HCT116 (cell line): Measurements from ENCODE around the gene PDCD2L. TPM values are rescaled to one million over a fixed set of nuclear protein-coding genes. Genes with fewer than 3 reads are reported as not detected.

Experiments
- ATAC-seq: fragments of 200-7000 bp; cut with Tn5 transposase; 2 replicates; pipeline ENCODE4 v1.9.1; 2020; ENCODE audit warnings: mild to moderate bottlenecking, moderate library complexity
- BruUV-seq: library from RNA; stranded (reverse); fragments of 400-500 nt; replicated peaks from 2 replicates; lab custom pipeline; 2021; lab: Mats Ljungman, UMichigan
- CTCF ChIA-PET: fragments of 300-600 bp; sonication (Branson Sonifier 250); formaldehyde crosslinking; loops from one replicate; lab custom pipeline; 2021; ENCODE audit warnings: antibody characterized with exemption; lab: Charles Lee
- POLR2A ChIA-PET: fragments of 300-600, 350-600 bp; sonication (Branson Sonifier 250); formaldehyde crosslinking; loops from one replicate; lab custom pipeline; 2021; ENCODE audit warnings: antibody characterized with exemption; lab: Charles Lee
- RAD21 ChIA-PET, 2 experiments: fragments of 300-600 bp; sonication (Branson Sonifier 250); formaldehyde crosslinking; loops; one replicate each; lab custom pipeline; 2023; ENCODE audit warnings: low total read pairs in 2 of 2; ENCODE audit not compliant: uncharacterized antibody in 2 of 2, unreplicated experiment in 2 of 2, low non-redundant PET in 1 of 2; lab: Charles Lee
- DNase-seq: peaks from one replicate; pipeline ENCODE4 v3.0.0-alpha.2; 2010; ENCODE audit warnings: low read depth, low spot score
- H2AFZ ChIP-seq: fragments of 200-600 bp; shearing (Covaris generic), sonication (generic); 2 replicates; pipeline ENCODE4 v1.6.1; 2017; ENCODE audit warnings: low read depth, mixed run types, mixed read lengths, antibody characterized with exemption, low read length; ENCODE audit not compliant: poor library complexity, severe bottlenecking
- H3K27ac ChIP-seq: 2 replicates; pipeline ENCODE4 v1.5.1; 2012; ENCODE audit warnings: low read depth, low read length
- H3K27me3 ChIP-seq: fragments of 200-600 bp; sonication (generic); 2 replicates; pipeline ENCODE4 v1.6.1; 2016; ENCODE audit warnings: mixed run types, low read length, mixed read lengths; ENCODE audit not compliant: insufficient read depth
- H3K36me3 ChIP-seq, 2 experiments: fragments of 200-500 bp in 1 of 2; fragments of 200-600 bp in 1 of 2; sonication (Bioruptor generic) in 1 of 2; sonication (generic) in 1 of 2; 2 replicates each; pipeline versions ENCODE4 v1.5.1 to v1.6.1; 2014 to 2016; ENCODE audit warnings: low read length in 2 of 2, inconsistent platforms in 1 of 2, mixed read lengths in 1 of 2, mixed run types in 1 of 2; ENCODE audit not compliant: insufficient read depth in 2 of 2, control insufficient read depth in 1 of 2
- H3K4me1 ChIP-seq, 2 experiments: fragments of 200-600 bp in 1 of 2; sonication (generic) in 1 of 2; 2 replicates each; pipeline versions ENCODE4 v1.5.1 to v1.6.1; 2012 to 2017; ENCODE audit warnings: low read length in 2 of 2, inconsistent platforms in 1 of 2, mild to moderate bottlenecking in 1 of 2, mixed read lengths in 1 of 2, mixed run types in 1 of 2, moderate library complexity in 1 of 2; ENCODE audit not compliant: insufficient read depth in 2 of 2, control insufficient read depth in 1 of 2
- H3K4me2 ChIP-seq: fragments of 200-600 bp; sonication (generic); 2 replicates; pipeline ENCODE4 v1.6.1; 2017; ENCODE audit warnings: mixed run types, low read length, mixed read lengths
- H3K4me3 ChIP-seq, 2 experiments: fragments of 200-600 bp in 1 of 2; sonication (generic) in 1 of 2; replicated peaks in 1 of 2; 2 replicates each; pipeline ENCODE4 v1.5.1; 2011 to 2016; ENCODE audit warnings: low read length in 2 of 2, control low read depth in 1 of 2, low read depth in 1 of 2, mild to moderate bottlenecking in 1 of 2, mixed read lengths in 1 of 2, mixed run types in 1 of 2
- H3K79me2 ChIP-seq: fragments of 200-600 bp; sonication (generic); 2 replicates; pipeline ENCODE4 v1.6.1; 2017; ENCODE audit warnings: mild to moderate bottlenecking, mixed run types, low read length, moderate library complexity, mixed read lengths; ENCODE audit not compliant: insufficient read depth
- H3K9ac ChIP-seq: fragments of 200-600 bp; sonication (generic); 2 replicates; pipeline ENCODE4 v1.6.1; 2016; ENCODE audit warnings: low read length, mixed read lengths
- H3K9me2 ChIP-seq: fragments of 200-600 bp; sonication (generic), shearing (Covaris generic); 2 replicates; pipeline ENCODE4 v1.6.1; 2017; ENCODE audit warnings: mixed run types, mild to moderate bottlenecking, moderate library complexity; ENCODE audit not compliant: insufficient read depth
- H3K9me3 ChIP-seq, 2 experiments: fragments of 200-500 bp in 1 of 2; fragments of 200-600 bp in 1 of 2; sonication (Bioruptor generic) in 1 of 2; sonication (generic) in 1 of 2; 2 replicates each; pipeline ENCODE4 v1.6.1; 2014 to 2017; ENCODE audit warnings: low read length in 2 of 2, mixed read lengths in 2 of 2, inconsistent platforms in 1 of 2, low read depth in 1 of 2, mild to moderate bottlenecking in 1 of 2, mixed run types in 1 of 2, moderate library complexity in 1 of 2; ENCODE audit not compliant: control insufficient read depth in 1 of 2, insufficient read depth in 1 of 2
- H4K20me1 ChIP-seq: fragments of 200-600 bp; sonication (generic), shearing (Covaris generic); 2 replicates; pipeline ENCODE4 v1.6.1; 2017; ENCODE audit warnings: mixed run types, mild to moderate bottlenecking, moderate library complexity; ENCODE audit not compliant: insufficient read depth
- CBX3 ChIP-seq: IDR thresholded peaks from 2 replicates; pipeline ENCODE4 v1.6.1; 2012; ENCODE audit warnings: low read depth
- CEBPB ChIP-seq: IDR thresholded peaks from 2 replicates; pipeline ENCODE4 v1.6.1; 2012; ENCODE audit warnings: low read depth
- EZH2 ChIP-seq: fragments of 200-600 bp; sonication (generic); IDR thresholded peaks from 2 replicates; pipeline ENCODE4 v1.6.1; 2017; ENCODE audit warnings: antibody characterized with exemption, mixed run types
- EZH2phosphoT487 ChIP-seq: fragments of 200-600 bp; IDR thresholded peaks from 2 replicates; pipeline ENCODE4 v1.6.1; 2018; ENCODE audit warnings: antibody characterized with exemption, borderline replicate concordance
- JUND ChIP-seq: IDR thresholded peaks from 2 replicates; pipeline ENCODE4 v1.6.1; 2012
- POLR2AphosphoS5 ChIP-seq: IDR thresholded peaks from 2 replicates; pipeline ENCODE4 v1.6.1; 2011; ENCODE audit warnings: mild to moderate bottlenecking, low read depth, low read length, moderate library complexity
- SP1 ChIP-seq: IDR thresholded peaks from 2 replicates; pipeline ENCODE4 v1.6.1; 2012; ENCODE audit warnings: low read depth
- SRF ChIP-seq: IDR thresholded peaks from 2 replicates; pipeline ENCODE4 v1.6.1; 2012; ENCODE audit warnings: low read depth
- YY1 ChIP-seq: IDR thresholded peaks from 2 replicates; pipeline ENCODE4 v1.6.1; 2011; ENCODE audit warnings: low read length, low read depth, moderate library complexity, mild to moderate bottlenecking; ENCODE audit not compliant: insufficient replicate concordance; ENCODE audit errors: extremely low read depth
- intact Hi-C: fragments of 100-400 bp; cut with micrococcal nuclease; formaldehyde crosslinking; loops from 2 replicates; pipeline ENCODE4 v1.10.0; 2022
- total RNA-seq: library from RNA; stranded (reverse); gene quantifications from one replicate; pipeline ENCODE4 v1.2.1, GENCODE V29; 2021; ENCODE audit not compliant: unreplicated experiment
- TF ChIP-seq, protein P1 (sequence below): IDR thresholded peaks from 2 replicates; pipeline ENCODE4 v1.6.1; 2012; ENCODE audit warnings: low read depth
- TF ChIP-seq, protein P2 (sequence below): IDR thresholded peaks from 2 replicates; pipeline ENCODE4 v1.6.1; 2011; ENCODE audit warnings: mild to moderate bottlenecking, low read length, moderate library complexity; ENCODE audit not compliant: insufficient replicate concordance; ENCODE audit errors: extremely low read depth
- TF ChIP-seq, protein P3 (sequence below): IDR thresholded peaks from 2 replicates; pipeline ENCODE4 v1.6.1; 2012

PDCD2L gene
- total RNA-seq, 1 experiment from 2014 or later: 30.0 TPM

DNA sequence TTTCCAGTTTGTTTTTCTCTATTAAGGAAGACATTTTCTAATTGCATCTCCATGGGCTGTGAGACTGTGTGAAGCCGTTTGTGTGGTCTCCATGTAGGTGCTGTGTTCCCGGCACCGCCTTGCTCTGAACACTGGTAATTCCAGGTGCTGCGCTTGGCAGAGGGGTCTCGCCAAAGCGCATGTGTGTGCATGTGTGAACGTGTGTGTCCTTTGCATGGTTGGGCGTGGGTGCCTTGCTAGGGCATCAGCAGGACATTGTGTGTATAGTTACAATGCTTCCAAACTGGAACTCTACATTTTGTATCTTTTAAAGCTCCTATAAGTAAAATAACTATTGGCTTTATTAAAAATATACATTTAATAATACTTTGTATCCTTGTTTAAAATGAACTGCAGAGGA is 49.0 kb upstream of the PDCD2L start:
- ChIA-PET RAD21 (no interaction called here), POLR2A (no interaction called here), CTCF (no interaction called here)
- DNase-seq: no peak
- Histone ChIP-seq H3K9ac (no peak overlapping the region), H3K36me3 (peaks cover 3 to 7% of the 10 kb centered on the region in 2 experiments; a peak in 2 of 4 replicates), H3K9me3 (no peaks in the 10 kb centered on the region), H3K27ac (no peak overlapping the region), H2AFZ (no peak overlapping the region), H3K4me3 (no peak overlapping the region), H3K4me1 (peaks cover 13 to 25% of the 10 kb centered on the region in 2 experiments), H4K20me1 (no peaks in the 10 kb centered on the region), H3K4me2 (no peak overlapping the region), H3K27me3 (no peaks in the 10 kb centered on the region), H3K9me2 (no peaks in the 10 kb centered on the region), H3K79me2 (no peaks in the 10 kb centered on the region)
- intact Hi-C loops: loop anchor here (10.0 kb wide), 1 partner anchor 1180 kb away; no protein-coding TSS in a partner anchor
- no peak for ATAC-seq
- BruUV-seq: no TSS peak
- TF ChIP-seq POLR2AphosphoS5 (no peak), YY1 (no peak), SP1 (no peak), EZH2 (no peak), JUND (no peak), EZH2phosphoT487 (no peak), CEBPB (no peak), SRF (no peak), CBX3 (no peak)
- TF ChIP-seq, protein P1, sequence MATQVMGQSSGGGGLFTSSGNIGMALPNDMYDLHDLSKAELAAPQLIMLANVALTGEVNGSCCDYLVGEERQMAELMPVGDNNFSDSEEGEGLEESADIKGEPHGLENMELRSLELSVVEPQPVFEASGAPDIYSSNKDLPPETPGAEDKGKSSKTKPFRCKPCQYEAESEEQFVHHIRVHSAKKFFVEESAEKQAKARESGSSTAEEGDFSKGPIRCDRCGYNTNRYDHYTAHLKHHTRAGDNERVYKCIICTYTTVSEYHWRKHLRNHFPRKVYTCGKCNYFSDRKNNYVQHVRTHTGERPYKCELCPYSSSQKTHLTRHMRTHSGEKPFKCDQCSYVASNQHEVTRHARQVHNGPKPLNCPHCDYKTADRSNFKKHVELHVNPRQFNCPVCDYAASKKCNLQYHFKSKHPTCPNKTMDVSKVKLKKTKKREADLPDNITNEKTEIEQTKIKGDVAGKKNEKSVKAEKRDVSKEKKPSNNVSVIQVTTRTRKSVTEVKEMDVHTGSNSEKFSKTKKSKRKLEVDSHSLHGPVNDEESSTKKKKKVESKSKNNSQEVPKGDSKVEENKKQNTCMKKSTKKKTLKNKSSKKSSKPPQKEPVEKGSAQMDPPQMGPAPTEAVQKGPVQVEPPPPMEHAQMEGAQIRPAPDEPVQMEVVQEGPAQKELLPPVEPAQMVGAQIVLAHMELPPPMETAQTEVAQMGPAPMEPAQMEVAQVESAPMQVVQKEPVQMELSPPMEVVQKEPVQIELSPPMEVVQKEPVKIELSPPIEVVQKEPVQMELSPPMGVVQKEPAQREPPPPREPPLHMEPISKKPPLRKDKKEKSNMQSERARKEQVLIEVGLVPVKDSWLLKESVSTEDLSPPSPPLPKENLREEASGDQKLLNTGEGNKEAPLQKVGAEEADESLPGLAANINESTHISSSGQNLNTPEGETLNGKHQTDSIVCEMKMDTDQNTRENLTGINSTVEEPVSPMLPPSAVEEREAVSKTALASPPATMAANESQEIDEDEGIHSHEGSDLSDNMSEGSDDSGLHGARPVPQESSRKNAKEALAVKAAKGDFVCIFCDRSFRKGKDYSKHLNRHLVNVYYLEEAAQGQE: no peak
- TF ChIP-seq, protein P2, sequence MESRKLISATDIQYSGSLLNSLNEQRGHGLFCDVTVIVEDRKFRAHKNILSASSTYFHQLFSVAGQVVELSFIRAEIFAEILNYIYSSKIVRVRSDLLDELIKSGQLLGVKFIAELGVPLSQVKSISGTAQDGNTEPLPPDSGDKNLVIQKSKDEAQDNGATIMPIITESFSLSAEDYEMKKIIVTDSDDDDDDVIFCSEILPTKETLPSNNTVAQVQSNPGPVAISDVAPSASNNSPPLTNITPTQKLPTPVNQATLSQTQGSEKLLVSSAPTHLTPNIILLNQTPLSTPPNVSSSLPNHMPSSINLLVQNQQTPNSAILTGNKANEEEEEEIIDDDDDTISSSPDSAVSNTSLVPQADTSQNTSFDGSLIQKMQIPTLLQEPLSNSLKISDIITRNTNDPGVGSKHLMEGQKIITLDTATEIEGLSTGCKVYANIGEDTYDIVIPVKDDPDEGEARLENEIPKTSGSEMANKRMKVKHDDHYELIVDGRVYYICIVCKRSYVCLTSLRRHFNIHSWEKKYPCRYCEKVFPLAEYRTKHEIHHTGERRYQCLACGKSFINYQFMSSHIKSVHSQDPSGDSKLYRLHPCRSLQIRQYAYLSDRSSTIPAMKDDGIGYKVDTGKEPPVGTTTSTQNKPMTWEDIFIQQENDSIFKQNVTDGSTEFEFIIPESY: no peak
- TF ChIP-seq, protein P3, sequence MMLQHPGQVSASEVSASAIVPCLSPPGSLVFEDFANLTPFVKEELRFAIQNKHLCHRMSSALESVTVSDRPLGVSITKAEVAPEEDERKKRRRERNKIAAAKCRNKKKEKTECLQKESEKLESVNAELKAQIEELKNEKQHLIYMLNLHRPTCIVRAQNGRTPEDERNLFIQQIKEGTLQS: no peak
